K562 (cell line): ENCODE data around the gene SCLY. TPM values are rescaled to one million over a fixed set of nuclear protein-coding genes. Genes with fewer than 3 reads are reported as not detected.

Source experiments
- ATAC-seq: fragments of 200-7000 bp; cut with Tn5 transposase; 3 replicates; pipeline ENCODE4 v1.9.1; 2020; ENCODE audit warnings: moderate library complexity
- BruUV-seq: library from RNA; stranded (reverse); fragments of 400-500 nt; replicated peaks from 2 replicates; lab custom pipeline; 2021; lab: Mats Ljungman, UMichigan
- CTCF ChIA-PET: fragments of 300-600 bp; formaldehyde crosslinking; extraction: SDS; loops from one replicate; lab custom pipeline; 2021; ENCODE audit warnings: low intra/inter-chr PET ratio; lab: Yijun Ruan, JAX
- POLR2A ChIA-PET: fragments of 300-600, 350-650 bp; sonication (Branson Sonifier 250); formaldehyde crosslinking; extraction: SDS; loops from one replicate; lab custom pipeline; 2021; ENCODE audit warnings: antibody characterized with exemption, inconsistent platforms; lab: Yijun Ruan, JAX
- DNase-seq, 4 experiments: peaks; one replicate each; pipeline versions ENCODE4 v3.0.0 to v3.0.0-alpha.2; 2011 to 2018; ENCODE audit warnings: low spot score in 3 of 4, mixed read lengths in 3 of 4; ENCODE audit errors: extremely low read depth in 1 of 4
- FAIRE-seq: peaks from 2 replicates; lab custom pipeline; 2011; peaks lifted over from hg19 to GRCh38; lab: Jason Lieb, UNC
- H2AFZ ChIP-seq: 2 replicates; pipeline ENCODE4 v1.6.0; 2011; ENCODE audit warnings: low read depth, low read length, control low read depth, inconsistent platforms
- H3K27ac ChIP-seq: fragments of 200-600 bp; 3 replicates; pipeline ENCODE4 v1.8.0; 2011; ENCODE audit warnings: low read depth, mild to moderate bottlenecking, control low read depth, inconsistent platforms, low read length, moderate library complexity, mixed read lengths; ENCODE audit errors: extremely low read depth
- H3K27me3 ChIP-seq, 2 experiments: fragments of 300-600 bp in 1 of 2; 2 replicates in 1 of 2; 3 replicates in 1 of 2; pipeline versions ENCODE4 v1.6.0 to v1.8.0; 2011; ENCODE audit warnings: inconsistent platforms in 2 of 2, low read length in 2 of 2, mild to moderate bottlenecking in 1 of 2, mixed read lengths in 1 of 2, moderate library complexity in 1 of 2; ENCODE audit not compliant: control insufficient read depth in 2 of 2, insufficient read depth in 2 of 2
- H3K36me3 ChIP-seq: fragments of 300-600 bp; 3 replicates; pipeline ENCODE4 v1.8.0; 2011; ENCODE audit warnings: mild to moderate bottlenecking, low read length, inconsistent platforms; ENCODE audit not compliant: control insufficient read depth, insufficient read depth
- H3K4me1 ChIP-seq, 2 experiments: fragments of 200-600 bp in 1 of 2; replicated peaks in 1 of 2; 2 replicates in 1 of 2; 3 replicates in 1 of 2; pipeline versions ENCODE4 v1.5.1 to v1.8.0; 2011; ENCODE audit warnings: inconsistent platforms in 2 of 2, low read length in 2 of 2, mild to moderate bottlenecking in 1 of 2, mixed read lengths in 1 of 2, moderate library complexity in 1 of 2; ENCODE audit not compliant: control insufficient read depth in 2 of 2, insufficient read depth in 2 of 2
- H3K4me2 ChIP-seq: 2 replicates; pipeline ENCODE4 v1.6.1; 2011; ENCODE audit warnings: low read length, control low read depth, inconsistent platforms, mixed read lengths; ENCODE audit not compliant: insufficient read depth
- H3K4me3 ChIP-seq: fragments of 200-600 bp; sonication (generic), shearing (Covaris generic); 2 replicates; pipeline ENCODE4 v1.5.1; 2016; ENCODE audit warnings: control low read depth, inconsistent platforms
- H3K79me2 ChIP-seq: fragments of 200-600 bp; 3 replicates; pipeline ENCODE4 v1.8.0; 2011; ENCODE audit warnings: low read length, inconsistent platforms; ENCODE audit not compliant: control insufficient read depth, insufficient read depth
- H3K9ac ChIP-seq, 2 experiments: 2 replicates each; pipeline versions ENCODE4 v1.6.0 to v1.6.1; 2011; ENCODE audit warnings: low read depth in 2 of 2, low read length in 2 of 2, control low read depth in 1 of 2, inconsistent platforms in 1 of 2, mild to moderate bottlenecking in 1 of 2, mixed read lengths in 1 of 2; ENCODE audit not compliant: insufficient read depth in 1 of 2
- H3K9me1 ChIP-seq: one replicate; pipeline ENCODE4 v1.6.0; 2011; ENCODE audit warnings: inconsistent platforms, mild to moderate bottlenecking, low read length, moderate library complexity; ENCODE audit not compliant: control insufficient read depth, insufficient read depth
- H3K9me3 ChIP-seq: replicated peaks from 2 replicates; pipeline ENCODE4 v1.5.1; 2011; ENCODE audit warnings: low read depth, low read length, inconsistent platforms; ENCODE audit not compliant: control insufficient read depth, insufficient read depth
- H4K20me1 ChIP-seq: replicated peaks from 2 replicates; pipeline ENCODE4 v1.6.1; 2011; ENCODE audit warnings: low read length, inconsistent platforms, mixed read lengths; ENCODE audit not compliant: control insufficient read depth, insufficient read depth
- CXXC5 ChIP-seq: fragments of 250-450 bp; sonication (Bioruptor Pico); IDR thresholded peaks from 2 replicates; pipeline ENCODE4 v1.8.0; 2022; ENCODE audit warnings: inconsistent platforms, mild to moderate bottlenecking, moderate library complexity
- DLX4 ChIP-seq: fragments of 250-450 bp; sonication (Bioruptor Pico); IDR thresholded peaks from 2 replicates; pipeline ENCODE4 v1.6.1; 2021; ENCODE audit warnings: mild to moderate bottlenecking
- GTF2A2 ChIP-seq: IDR thresholded peaks from 2 replicates; pipeline ENCODE4 v1.6.1; 2016; ENCODE audit warnings: mild to moderate bottlenecking, missing genetic modification characterization, missing compliant biosample characterization
- KDM5B ChIP-seq: fragments of 200-600 bp; sonication (generic); IDR thresholded peaks from 2 replicates; pipeline ENCODE4 v1.6.1; 2012; ENCODE audit warnings: low read depth, mild to moderate bottlenecking, moderate library complexity, low read length, control low read depth, inconsistent platforms; ENCODE audit not compliant: insufficient replicate concordance
- MEIS2 ChIP-seq: fragments of 450-650 bp; IDR thresholded peaks from 2 replicates; pipeline ENCODE4 v1.6.1; 2014; ENCODE audit warnings: mild to moderate bottlenecking; ENCODE audit not compliant: partially characterized antibody
- MITF ChIP-seq: IDR thresholded peaks from 2 replicates; pipeline ENCODE4 v1.6.1; 2014; ENCODE audit warnings: antibody characterized with exemption
- MLLT1 ChIP-seq, 2 experiments: fragments of 450-650 bp; IDR thresholded peaks; 2 replicates each; pipeline ENCODE4 v1.6.1; 2016
- RBM14 ChIP-seq: fragments of 200-400 bp; formaldehyde crosslinking; IDR thresholded peaks from 2 replicates; pipeline ENCODE4 v1.6.1; 2018; ENCODE audit warnings: low read depth, mild to moderate bottlenecking, low read length, moderate library complexity, borderline replicate concordance; ENCODE audit not compliant: insufficient read depth
- SIN3A ChIP-seq, 2 experiments: fragments of 150-350 bp in 1 of 2; IDR thresholded peaks; 2 replicates each; pipeline ENCODE4 v1.6.1; 2011 to 2016; ENCODE audit warnings: borderline replicate concordance in 2 of 2, low read depth in 2 of 2, low read length in 2 of 2, mild to moderate bottlenecking in 2 of 2, moderate library complexity in 2 of 2; ENCODE audit not compliant: control insufficient read depth in 1 of 2
- STAG1 ChIP-seq: sonication (generic); formaldehyde crosslinking; IDR thresholded peaks from 2 replicates; pipeline ENCODE4 v1.5.0; 2020; ENCODE audit warnings: missing genetic modification reagents, borderline replicate concordance
- TEAD4 ChIP-seq, 2 experiments: sonication (generic) in 1 of 2; formaldehyde crosslinking in 1 of 2; IDR thresholded peaks; 2 replicates each; pipeline versions ENCODE4 v1.6.1 to v1.8.0; 2012 to 2022; ENCODE audit warnings: borderline replicate concordance in 1 of 2, inconsistent platforms in 1 of 2, low read length in 1 of 2, mild to moderate bottlenecking in 1 of 2, missing genetic modification reagents in 1 of 2
- XRCC4 ChIP-seq: IDR thresholded peaks from one replicate; pipeline ENCODE4 v1.6.1; 2011; ENCODE audit not compliant: insufficient read depth, insufficient read length; ENCODE audit errors: extremely low read depth
- ZBTB7A ChIP-seq: IDR thresholded peaks from 2 replicates; pipeline ENCODE4 v1.6.1; 2011; ENCODE audit warnings: low read depth, mild to moderate bottlenecking, low read length, moderate library complexity, borderline replicate concordance; ENCODE audit not compliant: control insufficient read depth
- ZNF184 ChIP-seq: sonication (generic); formaldehyde crosslinking; IDR thresholded peaks from 2 replicates; pipeline ENCODE4 v1.5.0; 2020; ENCODE audit warnings: missing genetic modification reagents
- ZNF668 ChIP-seq: fragments of 250-450 bp; sonication (Bioruptor Pico); IDR thresholded peaks from 2 replicates; pipeline ENCODE4 v1.8.0; 2022; ENCODE audit warnings: mild to moderate bottlenecking, inconsistent platforms
- WGBS: fragments of 100-300 bp; shearing (Covaris generic); methylation state at CpG from one replicate; pipeline ENCODE4 v1.1.6; 2016; ENCODE audit warnings: low coverage, mixed read lengths; ENCODE audit not compliant: insufficient coverage; ENCODE audit errors: missing lambda C conversion rate; 5-methylcytosine and 5-hydroxymethylcytosine counted together
- in situ Hi-C: fragments of 300-500 bp; cut with MboI; formaldehyde crosslinking; loops from 4 replicates; pipeline ENCODE4 v1.15.0; 2018; ENCODE audit warnings: inconsistent platforms, mixed read lengths
- intact Hi-C: fragments of 100-400 bp; cut with micrococcal nuclease; formaldehyde crosslinking; loops from 2 replicates; pipeline ENCODE4 v1.14.2; 2022
- polyA plus RNA-seq, 8 experiments: library from polyadenylated mRNA; depleted of rRNA in 4 of 8; stranded (reverse) in 5 of 8; unstranded in 3 of 8; fragments of >200 nt; fragmentation: Nextera tagmentation in 2 of 8; fragmentation: Illumina TruSeq in 1 of 8; extraction: Ambion mirVana in 2 of 8; extraction: Trizol in 1 of 8; gene quantifications; 2 replicates each; pipeline versions ENCODE4 v1.2.1 to v1.2.3, GENCODE V29; 2011 to 2014; ENCODE audit warnings: inconsistent platforms in 1 of 8, missing spikeins in 1 of 8
- total RNA-seq, 7 experiments: library from RNA; depleted of rRNA in 6 of 7; stranded (reverse); fragments of >200 nt in 6 of 7; fragmentation: Illumina TruSeq in 2 of 7; extraction: Trizol in 2 of 7; gene quantifications; 2 replicates each; pipeline versions ENCODE4 v1.2.1 to v1.2.3, GENCODE V29; 2011 to 2021; ENCODE audit warnings: low replicate concordance in 1 of 7
- TF ChIP-seq, protein P1 (sequence below): fragments of 250-450 bp; sonication (Bioruptor Pico); IDR thresholded peaks from 2 replicates; pipeline ENCODE4 v1.5.0; 2022; ENCODE audit warnings: mild to moderate bottlenecking

Gene SCLY
- total and polyA plus RNA-seq, 9 of the 15 experiments (the other 6 are each of a cell fraction or from before 2014, with no cell fraction given), result 2.6 to 32.2 (median 21.1) TPM

DNA sequence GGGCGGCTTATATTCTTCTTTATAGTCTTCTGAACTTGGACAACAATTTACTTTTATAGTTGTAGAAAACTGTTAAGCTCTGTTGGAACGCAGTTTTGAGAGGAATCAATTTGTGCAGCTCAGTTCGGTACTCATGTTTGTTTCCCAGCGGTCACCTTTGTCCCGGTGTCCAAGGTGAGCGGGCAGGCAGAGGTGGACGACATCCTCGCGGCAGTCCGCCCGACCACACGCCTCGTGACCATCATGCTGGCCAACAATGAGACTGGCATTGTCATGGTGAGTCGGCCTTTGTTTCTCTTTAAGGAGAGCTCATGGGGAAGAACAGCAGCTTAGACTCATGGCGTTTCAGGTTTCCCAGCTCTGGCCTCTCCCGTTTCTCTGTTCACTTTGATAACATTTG is 20.8 kb downstream of the SCLY start:
- no peak for TF ChIP-seq ZNF668 (CRISPR knock-in tag)
- TF ChIP-seq ZBTB7A, result no peak
- no peak for TF ChIP-seq MLLT1 (IDR thresholded peaks at IDR 0.05)
- TF ChIP-seq RBM14, result no peak
- TF ChIP-seq STAG1, result no peak
- TF ChIP-seq, protein P1, sequence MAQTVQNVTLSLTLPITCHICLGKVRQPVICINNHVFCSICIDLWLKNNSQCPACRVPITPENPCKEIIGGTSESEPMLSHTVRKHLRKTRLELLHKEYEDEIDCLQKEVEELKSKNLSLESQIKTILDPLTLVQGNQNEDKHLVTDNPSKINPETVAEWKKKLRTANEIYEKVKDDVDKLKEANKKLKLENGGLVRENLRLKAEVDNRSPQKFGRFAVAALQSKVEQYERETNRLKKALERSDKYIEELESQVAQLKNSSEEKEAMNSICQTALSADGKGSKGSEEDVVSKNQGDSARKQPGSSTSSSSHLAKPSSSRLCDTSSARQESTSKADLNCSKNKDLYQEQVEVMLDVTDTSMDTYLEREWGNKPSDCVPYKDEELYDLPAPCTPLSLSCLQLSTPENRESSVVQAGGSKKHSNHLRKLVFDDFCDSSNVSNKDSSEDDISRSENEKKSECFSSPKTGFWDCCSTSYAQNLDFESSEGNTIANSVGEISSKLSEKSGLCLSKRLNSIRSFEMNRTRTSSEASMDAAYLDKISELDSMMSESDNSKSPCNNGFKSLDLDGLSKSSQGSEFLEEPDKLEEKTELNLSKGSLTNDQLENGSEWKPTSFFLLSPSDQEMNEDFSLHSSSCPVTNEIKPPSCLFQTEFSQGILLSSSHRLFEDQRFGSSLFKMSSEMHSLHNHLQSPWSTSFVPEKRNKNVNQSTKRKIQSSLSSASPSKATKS (CRISPR knock-in tag), result no peak
- no peak for TF ChIP-seq XRCC4
- no peak for TF ChIP-seq TEAD4 (IDR thresholded peaks at IDR 0.05; ENCODE audit: low read length)
- TF ChIP-seq TEAD4 (CRISPR knock-in tag; IDR thresholded peaks at IDR 0.05; ENCODE audit: borderline replicate concordance), result no peak
- TF ChIP-seq ZNF184 (CRISPR knock-in tag), result no peak
- TF ChIP-seq KDM5B, result no peak
- no peak for TF ChIP-seq CXXC5
- TF ChIP-seq DLX4 (CRISPR knock-in tag), result no peak
- no peak for TF ChIP-seq SIN3A (IDR thresholded peaks at IDR 0.05; ENCODE audit: borderline replicate concordance in 2 of 2, control insufficient read depth in 1 of 2, low read depth in 2 of 2, low read length in 2 of 2)
- TF ChIP-seq MEIS2, result no peak
- no peak for TF ChIP-seq GTF2A2 (tag)
- TF ChIP-seq MITF, result no peak

More for the DNA sequence above, 20.8 kb downstream of the SCLY start:
- peaks cover 58% of the 10 kb centered on the region; the same call in 2 of the 3 replicates for H3K36me3 ChIP-seq
- no peaks in the 10 kb centered on the region for H3K9me3 ChIP-seq
- H3K9ac ChIP-seq, result no peak overlapping the region
- no peaks in the 10 kb centered on the region for H3K9me1 ChIP-seq
- no peak overlapping the region for H3K4me3 ChIP-seq
- peaks cover 0 to 5% of the 10 kb centered on the region in 2 experiments; a peak in 1 of 5 replicates for H3K4me1 ChIP-seq
- DNase-seq, result no peak
- no peak overlapping the region for H3K4me2 ChIP-seq
- ATAC-seq, result no peak
- no peak overlapping the region for H2AFZ ChIP-seq
- H3K27me3 ChIP-seq, result no peaks in the 10 kb centered on the region
- BruUV-seq, result no TSS peak
- no peak for FAIRE-seq
- intact Hi-C loops, result no loop called here
- 97% methylated on average over 7 of the region's 16 CpGs for WGBS
- in situ Hi-C loops, result no loop called here
- H3K27ac ChIP-seq, result no peak overlapping the region
- no peaks in the 10 kb centered on the region for H4K20me1 ChIP-seq
- peaks cover 2% of the 10 kb centered on the region; the same call in 1 of the 3 replicates for H3K79me2 ChIP-seq
- POLR2A ChIA-PET, result interaction anchor here (1.4 kb wide), 1 partner anchor 9 kb away, joined by 3 read pairs; no protein-coding TSS in a partner anchor
- CTCF ChIA-PET, result interaction anchor here (0.6 kb wide), 1 partner anchor 513 kb away, joined by 7 read pairs; no protein-coding TSS in a partner anchor
